ENCODE results near the gene ZBTB32. TPM values are rescaled to one million over a fixed set of nuclear protein-coding genes. Genes with fewer than 3 reads are reported as not detected.
A peak's percentile ranks its signal among the peaks of the same experiment; 100 is the strongest.
"Not testable (repeated sequence)": the region's sequence is repeated elsewhere in the genome, so short reads cannot be mapped to it uniquely, and the experiment has no call there.

Gene ZBTB32
- 1 to 10 TPM in 1 of 4 donors, not detected in 3; 2.5 TPM for total RNA-seq

- peaks cover 0 to 14% (median 0%) of the 10 kb centered on the region in 4 donors for H3K4me1 ChIP-seq
- H3K27me3 ChIP-seq = no peaks in the 10 kb centered on the region
- no peaks in the 10 kb centered on the region for H3K9me3 ChIP-seq
- no peak within 1 kb of the TSS for H3K4me3 ChIP-seq
- DNase-seq = no peak
- H3K36me3 ChIP-seq = no peaks in the 10 kb centered on the region
- TF ChIP-seq POLR2A (IDR thresholded peaks at IDR 0.05) (no peak), CTCF (IDR thresholded peaks at IDR 0.05) (no peak)
- H3K27ac ChIP-seq = no peak within 1 kb of the TSS
Observed at GRCh38 chr19:35704218-35704617, at the start of gene ZBTB32. Gene ZBTB32 (plus strand): TSS chr19:35704558. CDS start chr19:35714627, 10,069 bp downstream.

GRCh38 chr19:35654828-35655227 is 49.5 kb upstream of the ZBTB32 start:
- H3K9me3 ChIP-seq, H3K27ac ChIP-seq, DNase-seq, H3K4me1 ChIP-seq, H3K27me3 ChIP-seq, H3K4me3 ChIP-seq: not testable (repeated sequence)
- peaks cover 0 to 94% (median 0%) of the 10 kb centered on the region in 3 donors for H3K36me3 ChIP-seq

GRCh38 chr19:35655600-35655999 is 48.8 kb upstream of the ZBTB32 start:
- TF ChIP-seq POLR2A (IDR thresholded peaks at IDR 0.05) (no peak), CTCF (IDR thresholded peaks at IDR 0.05) (no peak)
- Histone ChIP-seq H3K27ac (no peak overlapping the region), H3K27me3 (no peaks in the 10 kb centered on the region), H3K36me3 (peaks cover 0 to 99% (median 0%) of the 10 kb centered on the region in 3 donors), H3K4me3 (no peak overlapping the region), H3K4me1 (no peaks in the 10 kb centered on the region), H3K9me3 (no peaks in the 10 kb centered on the region)
- DNase-seq = no peak

- TF ChIP-seq POLR2A (IDR thresholded peaks at IDR 0.05) (no peak), CTCF (IDR thresholded peaks at IDR 0.05) (no peak)
- no peaks in the 10 kb centered on the region for H3K4me1 ChIP-seq
- no peak overlapping the region for H3K27ac ChIP-seq
- H3K9me3 ChIP-seq = no peaks in the 10 kb centered on the region
- H3K27me3 ChIP-seq = no peaks in the 10 kb centered on the region
- no peak for DNase-seq
- peaks cover 0 to 100% (median 0%) of the 10 kb centered on the region in 3 donors for H3K36me3 ChIP-seq
- H3K4me3 ChIP-seq = no peak overlapping the region
Observed at GRCh38 chr19:35656700-35657099, 47.7 kb upstream of the ZBTB32 start.

- Histone ChIP-seq H3K9me3 (no peaks in the 10 kb centered on the region), H3K36me3 (peaks cover 0 to 100% (median 0%) of the 10 kb centered on the region in 3 donors), H3K4me1 (no peaks in the 10 kb centered on the region), H3K4me3 (no peak overlapping the region), H3K27ac (no peak overlapping the region), H3K27me3 (no peaks in the 10 kb centered on the region)
- TF ChIP-seq CTCF (IDR thresholded peaks at IDR 0.05) = peak in 2 of 6 experiments; percentile 10 to 20
- TF ChIP-seq POLR2A (IDR thresholded peaks at IDR 0.05) = no peak
- no peak for DNase-seq
Observed at GRCh38 chr19:35657904-35658700, 46.3 kb upstream of the ZBTB32 start.

GRCh38 chr19:35661995-35662340 is 42.4 kb upstream of the ZBTB32 start:
- no peaks in the 10 kb centered on the region for H3K27me3 ChIP-seq
- H3K4me1 ChIP-seq = no peaks in the 10 kb centered on the region
- no peak for TF ChIP-seq CTCF (IDR thresholded peaks at IDR 0.05)
- no peak for TF ChIP-seq POLR2A (IDR thresholded peaks at IDR 0.05)
- H3K27ac ChIP-seq = no peak overlapping the region
- H3K4me3 ChIP-seq = no peak overlapping the region
- no peaks in the 10 kb centered on the region for H3K9me3 ChIP-seq
- no peak for DNase-seq
- peaks cover 0 to 84% (median 0%) of the 10 kb centered on the region in 3 donors for H3K36me3 ChIP-seq
